H1 (cell line): ENCODE measurements around the gene ACBD4. TPM values are rescaled to one million over a fixed set of nuclear protein-coding genes. Genes with fewer than 3 reads are reported as not detected.

Experiments used
- ASH2L ChIP-seq: fragments of 200-600, 300-600 bp; sonication (generic); IDR thresholded peaks from one replicate; pipeline ENCODE4 v1.7.1; 2017; ENCODE audit warnings: low read length
- ATF2 ChIP-seq: IDR thresholded peaks from 2 replicates; pipeline ENCODE4 v1.6.1; 2012; ENCODE audit warnings: low read length, inconsistent platforms
- EZH2 ChIP-seq: fragments of 200-600 bp; sonication (generic); IDR thresholded peaks from 2 replicates; pipeline ENCODE4 v1.7.1; 2012; ENCODE audit warnings: low read depth, mild to moderate bottlenecking, moderate library complexity, low read length, inconsistent platforms; ENCODE audit not compliant: severe bottlenecking
- GABPA ChIP-seq: IDR thresholded peaks from 2 replicates; pipeline ENCODE4 v1.6.1; 2011; ENCODE audit warnings: mild to moderate bottlenecking, low read length, moderate library complexity, borderline replicate concordance; ENCODE audit not compliant: insufficient read depth
- KDM1A ChIP-seq: fragments of 200-600, 300-600 bp; sonication (generic); IDR thresholded peaks from 2 replicates; pipeline ENCODE4 v1.7.1; 2016; ENCODE audit warnings: mild to moderate bottlenecking, low read length, borderline replicate concordance
- KDM4A ChIP-seq: IDR thresholded peaks from one replicate; pipeline ENCODE4 v1.7.1; 2012; ENCODE audit warnings: low read depth, mild to moderate bottlenecking, moderate library complexity, low read length, inconsistent platforms; ENCODE audit not compliant: severe bottlenecking
- NRF1 ChIP-seq: IDR thresholded peaks from 2 replicates; pipeline ENCODE4 v1.6.1; 2011; ENCODE audit warnings: mild to moderate bottlenecking, low read depth, low read length, improper control_type of control experiment
- RAD21 ChIP-seq, 2 experiments: IDR thresholded peaks in 1 of 2; conservative IDR thresholded peaks in 1 of 2; 2 replicates each; pipeline ENCODE4 v1.6.1; 2011; ENCODE audit warnings: low read depth in 2 of 2, low read length in 2 of 2, improper control_type of control experiment in 1 of 2, inconsistent platforms in 1 of 2, mild to moderate bottlenecking in 1 of 2, moderate library complexity in 1 of 2
- RBBP5 ChIP-seq: IDR thresholded peaks from 2 replicates; pipeline ENCODE4 v1.7.1; 2012; ENCODE audit warnings: low read depth, mild to moderate bottlenecking, inconsistent platforms, low read length, moderate library complexity, borderline replicate concordance
- SRF ChIP-seq: IDR thresholded peaks from 2 replicates; pipeline ENCODE4 v1.6.1; 2011; ENCODE audit warnings: mild to moderate bottlenecking, low read depth, low read length, moderate library complexity
- TAF7 ChIP-seq: optimal IDR thresholded peaks from 2 replicates; pipeline ENCODE3; 2011; ENCODE audit warnings: low read depth, mild to moderate bottlenecking, inconsistent platforms, low read length, moderate library complexity, borderline replicate concordance
- TCF12 ChIP-seq: IDR thresholded peaks from 2 replicates; pipeline ENCODE4 v1.6.1; 2011; ENCODE audit warnings: low read depth, mild to moderate bottlenecking, low read length
- polyA plus RNA-seq, 7 experiments: library from polyadenylated mRNA; depleted of rRNA in 3 of 7; stranded (reverse) in 5 of 7; unstranded in 2 of 7; fragments of >200 nt in 5 of 7; fragments of 200-250 nt in 2 of 7; gene quantifications; 1 replicate in 5 of 7; 2 replicates in 1 of 7; 4 replicates in 1 of 7; pipeline versions ENCODE4 v1.2.1 to v1.2.3, GENCODE V29; 2011 to 2013; ENCODE audit warnings: missing spikeins in 2 of 7, mixed read lengths in 2 of 7
- total RNA-seq: library from RNA; stranded (reverse); fragmentation: NEBNext Ultra II Directional; extraction: Animal tissue kit (Norgen Biotek cat#: 25700); gene quantifications from 2 replicates; pipeline ENCODE4 v1.2.1, GENCODE V29; 2021

Gene ACBD4
- total and polyA plus RNA-seq, 2 of the 8 experiments (the other 6 are each of a cell fraction or from before 2014, with no cell fraction given) = 7.3 to 10.7 TPM

GRCh38 chr17:45131616-45132319 lies 3.7 kb upstream of the ACBD4 start (continued):
- TF ChIP-seq ATF2 (no peak), EZH2 (no peak), ASH2L (peak; percentile 25), TAF7 (no peak), RBBP5 (no peak), KDM4A (peak; percentile 52), RAD21 (IDR thresholded peaks at IDR 0.05 in 1 of 2, conservative IDR thresholded peaks at IDR 0.05 in 1 of 2; ENCODE audit: low read depth in 2 of 2, low read length in 2 of 2) (peak; percentile 54 to 70; a peak in 3 of 4 replicates), KDM1A (peak; percentile 73), GABPA (peak; percentile 40; the same call in 1 of the 2 replicates), NRF1 (no peak), SRF (no peak), TCF12 (no peak)
